Stomach (tissue), 9 donors: ENCODE results near the gene NRF1. TPM values are rescaled to one million over a fixed set of nuclear protein-coding genes. Genes with fewer than 3 reads are reported as not detected.

ENCODE experiments used
- DNase-seq, 2 donors: peaks; one replicate each; pipeline versions ENCODE4 v3.0.0 to v3.0.0-alpha.2; 2013 to 2019
- H3K27ac ChIP-seq, 5 donors: fragments of 200-600 bp in 4 of 5; sonication (generic) in 4 of 5; one replicate each; pipeline ENCODE4 v1.5.1; 2013 to 2019; ENCODE audit warnings: mild to moderate bottlenecking in 1 of 5, moderate library complexity in 1 of 5
- H3K27me3 ChIP-seq, 3 donors: fragments of 200-600 bp; sonication (generic); one replicate each; pipeline ENCODE4 v1.5.1; 2017 to 2019; ENCODE audit warnings: mixed run types in 1 of 3
- H3K36me3 ChIP-seq, 4 donors: fragments of 200-600 bp; sonication (generic); 1 replicate in 3 of 4; 2 replicates in 1 of 4; pipeline ENCODE4 v1.5.1; 2016 to 2019
- H3K4me1 ChIP-seq, 4 donors: fragments of 200-600 bp; sonication (generic); one replicate each; pipeline ENCODE4 v1.5.1; 2016 to 2019
- H3K4me3 ChIP-seq, 4 donors: fragments of 200-600 bp; sonication (generic) in 3 of 4; one replicate each; pipeline ENCODE4 v1.5.1; 2016 to 2019; ENCODE audit warnings: mild to moderate bottlenecking in 1 of 4
- H3K9me3 ChIP-seq, 4 donors: fragments of 200-600 bp; sonication (generic); one replicate each; pipeline ENCODE4 v1.5.1; 2016 to 2019
- CTCF ChIP-seq, 7 experiments: fragments of 450-650 bp in 4 of 7; fragments of 200-600 bp in 3 of 7; sonication (generic) in 3 of 7; IDR thresholded peaks; one replicate each; pipeline ENCODE4 v1.5.1; 2016 to 2019; ENCODE audit warnings: antibody characterized with exemption in 7 of 7, control low read depth in 2 of 7, mild to moderate bottlenecking in 1 of 7
- EP300 ChIP-seq: sonication (generic); formaldehyde crosslinking; IDR thresholded peaks from one replicate; pipeline ENCODE4 v1.6.1; 2017; ENCODE audit warnings: antibody characterized with exemption
- POLR2A ChIP-seq, 4 donors: fragments of 450-650 bp; IDR thresholded peaks; one replicate each; pipeline ENCODE4 v1.6.1; 2016; ENCODE audit warnings: antibody characterized with exemption in 4 of 4, control low read depth in 2 of 4, mild to moderate bottlenecking in 1 of 4, moderate library complexity in 1 of 4
- POLR2AphosphoS5 ChIP-seq, 3 donors: sonication (generic); formaldehyde crosslinking; IDR thresholded peaks; one replicate each; pipeline ENCODE4 v1.6.1; 2016; ENCODE audit warnings: antibody characterized with exemption in 3 of 3
- WGBS, 5 donors: extraction: QIAGEN DNeasy Blood & Tissue Kit in 3 of 5; methylation state at CpG; one replicate each; pipeline versions ENCODE4 v1.1.5 to v1.1.7; 2013 to 2018; 5-methylcytosine and 5-hydroxymethylcytosine counted together
- intact Hi-C: fragments of 100-400 bp; cut with DNase I; formaldehyde crosslinking; loops from one replicate; pipeline ENCODE4 v1.15.1; 2023; ENCODE audit warnings: low total_unique reads
- polyA plus RNA-seq, 3 donors: library from polyadenylated mRNA; stranded (reverse); fragments of 200-250 nt; gene quantifications; one replicate each; pipeline ENCODE4 v1.2.3, GENCODE V29; 2013
- total RNA-seq, 5 donors: library from RNA; depleted of rRNA; stranded (reverse); fragments of >200 nt; gene quantifications; one replicate each; pipeline versions ENCODE4 v1.1.0 to v1.2.3, GENCODE V29; 2014 to 2016
- donor health status: healthy with polysubstance abuse.
- donor health status: Bipolar disorder and iron deficiency.
- donor health status: healthy.

Gene NRF1
- total and polyA plus RNA-seq, 8 donors: 3.2 to 58.3 (median 10.1) TPM

DNA sequence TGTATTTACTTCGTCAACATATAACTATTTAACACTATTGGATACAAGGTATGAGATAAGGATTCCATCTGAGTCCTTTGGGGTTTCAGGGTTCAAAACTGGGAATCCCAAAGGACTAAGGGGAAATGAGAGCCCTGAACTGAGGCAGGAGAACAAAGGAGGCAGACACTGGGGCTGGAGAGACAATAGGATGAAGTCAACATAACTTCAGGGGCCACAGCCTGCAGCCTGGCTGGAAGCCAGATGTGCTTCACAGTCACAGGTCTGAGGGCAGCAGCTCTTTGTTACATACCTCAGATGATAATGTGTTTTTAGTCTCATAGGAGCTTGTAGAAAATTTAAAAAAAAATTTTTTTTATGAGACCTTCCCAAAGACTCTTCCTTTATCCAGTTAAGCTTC lies 73.3 kb downstream of the NRF1 start:
- 50 to 73% (median 65%) methylated on average over 1 of the region's 1 CpG for WGBS, 5 donors
- TF ChIP-seq POLR2AphosphoS5 (IDR thresholded peaks at IDR 0.05) (no peak), CTCF (IDR thresholded peaks at IDR 0.05) (no peak)
- intact Hi-C loops: no loop called here
- peaks cover 0 to 10% (median 7%) of the 10 kb centered on the region in 4 donors for H3K36me3 ChIP-seq
- peaks cover 0 to 11% (median 5%) of the 10 kb centered on the region in 4 donors for H3K4me1 ChIP-seq
- H3K27ac ChIP-seq: no peak overlapping the region
- H3K9me3 ChIP-seq: no peaks in the 10 kb centered on the region
- DNase-seq: no peak
- no peak overlapping the region for H3K4me3 ChIP-seq
- H3K27me3 ChIP-seq: no peaks in the 10 kb centered on the region

DNA sequence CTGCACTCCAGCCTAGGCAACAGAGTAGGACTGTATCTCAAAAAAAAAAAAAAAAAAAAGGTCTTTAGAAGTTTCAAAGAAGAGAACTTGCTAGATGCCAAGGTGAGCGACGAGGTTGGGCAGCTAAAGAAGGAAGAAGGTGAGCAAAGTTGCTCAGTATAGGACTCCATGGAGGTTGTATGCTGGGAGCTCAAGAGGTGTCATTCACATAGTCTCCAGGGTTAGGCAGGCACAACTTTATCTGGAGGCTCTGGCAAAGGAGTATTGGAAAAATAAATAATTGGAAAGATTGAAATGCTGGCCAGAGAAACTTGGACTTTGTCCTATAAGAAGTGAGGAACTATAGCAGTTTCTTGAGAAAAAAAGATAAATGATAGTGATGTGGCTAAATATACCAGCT lies 74.5 kb downstream of the NRF1 start:
- intact Hi-C loops: no loop called here
- Histone ChIP-seq H3K4me1 (peaks cover 0 to 11% (median 5%) of the 10 kb centered on the region in 4 donors), H3K27ac (no peak overlapping the region), H3K36me3 (peaks cover 0 to 13% (median 11%) of the 10 kb centered on the region in 4 donors), H3K27me3 (no peaks in the 10 kb centered on the region), H3K9me3 (no peaks in the 10 kb centered on the region), H3K4me3 (no peak overlapping the region)
- no peak for TF ChIP-seq POLR2A (IDR thresholded peaks at IDR 0.05)
- no peak for TF ChIP-seq CTCF (IDR thresholded peaks at IDR 0.05)
- no peak for TF ChIP-seq POLR2AphosphoS5 (IDR thresholded peaks at IDR 0.05)
- TF ChIP-seq EP300: no peak
- 38 to 80% (median 49%) methylated on average over 2 of the region's 2 CpGs for WGBS, 5 donors
- DNase-seq: no peak

- no peaks in the 10 kb centered on the region for H3K9me3 ChIP-seq
- 92 to 95% (median 94%) methylated on average over 5 of the region's 5 CpGs for WGBS, 5 donors
- intact Hi-C loops: no loop called here
Measured at GRCh38 chr7:129688503-129689222, 77.1 kb downstream of the NRF1 start.

GRCh38 chr7:129689995-129690581 lies 78.6 kb downstream of the NRF1 start:
- TF ChIP-seq POLR2AphosphoS5 (IDR thresholded peaks at IDR 0.05): no peak
- no peak for TF ChIP-seq EP300
- TF ChIP-seq POLR2A (IDR thresholded peaks at IDR 0.05): no peak
- TF ChIP-seq CTCF (IDR thresholded peaks at IDR 0.05): no peak
- peaks cover 0 to 9% (median 5%) of the 10 kb centered on the region in 4 donors for H3K4me1 ChIP-seq
- WGBS, 5 donors: 83 to 96% (median 92%) methylated on average over 6 of the region's 6 CpGs
- peak in 1 of 2 donors; percentile 25 for DNase-seq
- no peak overlapping the region for H3K27ac ChIP-seq
- intact Hi-C loops: no loop called here
- H3K27me3 ChIP-seq: no peaks in the 10 kb centered on the region
- no peak overlapping the region for H3K4me3 ChIP-seq
- H3K36me3 ChIP-seq: peaks cover 9 to 49% (median 43%) of the 10 kb centered on the region in 4 donors
- no peaks in the 10 kb centered on the region for H3K9me3 ChIP-seq

More at GRCh38 chr7:129688503-129689222, 77.1 kb downstream of the NRF1 start:
- peaks cover 0 to 11% (median 5%) of the 10 kb centered on the region in 4 donors for H3K4me1 ChIP-seq
- no peak overlapping the region for H3K4me3 ChIP-seq
- H3K27ac ChIP-seq: no peak overlapping the region
- no peak for DNase-seq
- no peak for TF ChIP-seq POLR2A (IDR thresholded peaks at IDR 0.05)
- no peak for TF ChIP-seq EP300
- TF ChIP-seq POLR2AphosphoS5 (IDR thresholded peaks at IDR 0.05): no peak
- TF ChIP-seq CTCF (IDR thresholded peaks at IDR 0.05): no peak
- H3K36me3 ChIP-seq: peaks cover 3 to 39% (median 36%) of the 10 kb centered on the region in 4 donors
- no peaks in the 10 kb centered on the region for H3K27me3 ChIP-seq
